Brain microvascular endothelial cell (primary cell): ENCODE results near the gene ASPHD2.
A peak's percentile ranks its signal among the peaks of the same experiment; 100 is the strongest.

Experiments used
- DNase-seq: peaks from one replicate; pipeline ENCODE4 v3.0.0-alpha.2; 2020
- H3K27ac ChIP-seq: fragments of 250-450 bp; sonication (Bioruptor Pico); 2 replicates; pipeline ENCODE4 v1.5.1; 2020; ENCODE audit warnings: mild to moderate bottlenecking, moderate library complexity
- H3K27me3 ChIP-seq: fragments of 250-450 bp; sonication (Bioruptor Pico); replicated peaks from 2 replicates; pipeline ENCODE4 v1.5.1; 2020; ENCODE audit warnings: mild to moderate bottlenecking
- H3K36me3 ChIP-seq: fragments of 250-450 bp; sonication (Bioruptor Pico); replicated peaks from 2 replicates; pipeline ENCODE4 v1.5.1; 2020; ENCODE audit warnings: mild to moderate bottlenecking
- H3K4me3 ChIP-seq: 2 replicates; pipeline ENCODE4 v1.5.1; 2011; ENCODE audit warnings: low read depth, mild to moderate bottlenecking, control low read depth, low read length, moderate library complexity
- in situ Hi-C: cut with HindIII; loops from 2 replicates; pipeline ENCODE4 v1.10.0; 2017; ENCODE audit warnings: low sequenced_read_pairs, low pct_ligation_motif_present
- TF ChIP-seq, protein P1 (sequence below): IDR thresholded peaks from 2 replicates; pipeline ENCODE4 v1.5.1; 2011; ENCODE audit warnings: low read depth, mild to moderate bottlenecking, moderate library complexity, low read length, control low read depth, inconsistent platforms; ENCODE audit errors: missing control alignments

ASPHD2 gene

GRCh38 chr22:26482161-26482560 is 53.1 kb downstream of the ASPHD2 start:
- no peaks in the 10 kb centered on the region for H3K36me3 ChIP-seq
- TF ChIP-seq, protein P1, sequence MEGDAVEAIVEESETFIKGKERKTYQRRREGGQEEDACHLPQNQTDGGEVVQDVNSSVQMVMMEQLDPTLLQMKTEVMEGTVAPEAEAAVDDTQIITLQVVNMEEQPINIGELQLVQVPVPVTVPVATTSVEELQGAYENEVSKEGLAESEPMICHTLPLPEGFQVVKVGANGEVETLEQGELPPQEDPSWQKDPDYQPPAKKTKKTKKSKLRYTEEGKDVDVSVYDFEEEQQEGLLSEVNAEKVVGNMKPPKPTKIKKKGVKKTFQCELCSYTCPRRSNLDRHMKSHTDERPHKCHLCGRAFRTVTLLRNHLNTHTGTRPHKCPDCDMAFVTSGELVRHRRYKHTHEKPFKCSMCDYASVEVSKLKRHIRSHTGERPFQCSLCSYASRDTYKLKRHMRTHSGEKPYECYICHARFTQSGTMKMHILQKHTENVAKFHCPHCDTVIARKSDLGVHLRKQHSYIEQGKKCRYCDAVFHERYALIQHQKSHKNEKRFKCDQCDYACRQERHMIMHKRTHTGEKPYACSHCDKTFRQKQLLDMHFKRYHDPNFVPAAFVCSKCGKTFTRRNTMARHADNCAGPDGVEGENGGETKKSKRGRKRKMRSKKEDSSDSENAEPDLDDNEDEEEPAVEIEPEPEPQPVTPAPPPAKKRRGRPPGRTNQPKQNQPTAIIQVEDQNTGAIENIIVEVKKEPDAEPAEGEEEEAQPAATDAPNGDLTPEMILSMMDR, result no peak
- in situ Hi-C loops, result no loop called here
- no peak overlapping the region for H3K27ac ChIP-seq
- no peak for DNase-seq
- no peak overlapping the region for H3K4me3 ChIP-seq
- no peaks in the 10 kb centered on the region for H3K27me3 ChIP-seq

DNA sequence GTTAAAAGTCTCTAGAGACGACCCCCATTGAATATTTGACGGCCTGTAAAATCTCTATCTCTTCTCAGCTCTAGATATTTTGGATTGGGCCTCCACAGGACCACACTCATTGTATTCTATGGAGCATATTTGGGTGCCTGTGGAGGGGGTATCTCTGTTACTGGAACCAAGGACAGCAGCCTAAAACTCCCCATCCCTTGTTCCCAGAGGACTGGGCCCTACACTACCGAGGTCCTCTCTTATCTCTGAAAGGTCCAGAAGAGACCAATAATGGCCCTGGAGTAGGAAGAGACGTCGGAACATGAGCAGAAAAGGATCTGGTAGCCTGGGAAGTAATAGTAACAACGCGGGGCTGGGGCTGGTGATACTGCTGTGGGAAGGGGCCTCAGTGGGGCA is 54.0 kb downstream of the ASPHD2 start:
- no peak for DNase-seq
- in situ Hi-C loops, result no loop called here
- Histone ChIP-seq H3K27me3 (no peaks in the 10 kb centered on the region), H3K36me3 (peaks cover 3% of the 10 kb centered on the region), H3K27ac (peak overlapping the region; percentile 81), H3K4me3 (peak overlapping the region; percentile 92)
- TF ChIP-seq, protein P1, result no peak

GRCh38 chr22:26483439-26484359 is 54.6 kb downstream of the ASPHD2 start, which contains the start of the genes HPS4 and SRRD:
TSS of gene HPS4 (minus strand) at chr22:26483783. CDS start at chr22:26481762, 2,021 bp downstream.
TSS of gene SRRD (plus strand) at chr22:26483877. CDS start at chr22:26483891, 14 bp downstream.
- peak; percentile 73 for DNase-seq
- in situ Hi-C loops, result no loop called here
- Histone ChIP-seq H3K36me3 (peaks cover 10% of the 10 kb centered on the region), H3K4me3 (peak within 1 kb of the TSS; percentile 92), H3K27me3 (no peaks in the 10 kb centered on the region), H3K27ac (peak within 1 kb of the TSS; percentile 81)
- TF ChIP-seq, protein P1, result no peak

DNA sequence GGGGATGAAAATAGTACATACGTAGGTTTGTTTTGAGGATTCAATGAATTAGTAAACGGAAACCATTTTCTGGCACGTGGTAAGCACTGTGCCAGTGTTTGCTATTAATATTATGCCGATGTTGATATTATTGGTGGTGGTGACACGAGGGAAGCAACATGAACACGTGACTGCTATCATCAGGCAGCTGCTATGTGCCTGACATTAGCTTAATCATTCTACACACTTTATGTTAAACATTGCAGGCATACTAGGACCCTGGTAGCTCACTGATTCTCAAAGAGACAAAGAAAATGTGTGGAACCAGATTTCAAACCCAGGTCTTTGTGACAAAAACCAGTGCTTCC is 55.3 kb downstream of the ASPHD2 start:
- Histone ChIP-seq H3K4me3 (peak overlapping the region; percentile 92), H3K27ac (peak overlapping the region; percentile 81), H3K27me3 (no peaks in the 10 kb centered on the region), H3K36me3 (peaks cover 15% of the 10 kb centered on the region)
- in situ Hi-C loops, result no loop called here
- DNase-seq, result no peak
- TF ChIP-seq, protein P1, result no peak

GRCh38 chr22:26485013-26485412 is 56.0 kb downstream of the ASPHD2 start:
- in situ Hi-C loops, result no loop called here
- Histone ChIP-seq H3K4me3 (no peak overlapping the region), H3K36me3 (peaks cover 21% of the 10 kb centered on the region), H3K27me3 (no peaks in the 10 kb centered on the region), H3K27ac (no peak overlapping the region)
- TF ChIP-seq, protein P1, result no peak
- DNase-seq, result no peak
